ENCODE measurements around the gene FBH1.
A peak's percentile ranks its signal among the peaks of the same experiment; 100 is the strongest.
"Not testable (repeated sequence)": the region's sequence is repeated elsewhere in the genome, so short reads cannot be mapped to it uniquely, and the experiment has no call there.

FBH1 gene

GRCh38 chr10:5877041-5877440 lies 13.0 kb upstream of the FBH1 start:
- not testable (repeated sequence) for DNase-seq

- DNase-seq, result no peak
These were observed 7.1 kb upstream of the FBH1 start for GRCh38 chr10:5882961-5883360.

- DNase-seq, result no peak
These were observed 4.4 kb upstream of the FBH1 start for GRCh38 chr10:5885619-5886018.

GRCh38 chr10:5887029-5887428 lies 3.0 kb upstream of the FBH1 start:
- DNase-seq, result no peak

GRCh38 chr10:5887641-5888040 lies 2.4 kb upstream of the FBH1 start:
- no peak for DNase-seq

- no peak for DNase-seq
These were observed 1.7 kb upstream of the FBH1 start for GRCh38 chr10:5888351-5888750.

- peak; percentile 1 for DNase-seq
These were observed 1.0 kb upstream of the FBH1 start for GRCh38 chr10:5888843-5889623.

GRCh38 chr10:5890452-5890915 lies 441 bp downstream of the FBH1 start:
- no peak for DNase-seq

GRCh38 chr10:5891009-5891408 lies 966 bp downstream of the FBH1 start:
- no peak for DNase-seq

- DNase-seq, result no peak
These were observed 2.0 kb downstream of the FBH1 start for GRCh38 chr10:5892007-5892406.

- no peak for DNase-seq
These were observed 3.3 kb downstream of the FBH1 start for GRCh38 chr10:5893321-5893720.

GRCh38 chr10:5894403-5894802 lies 4.4 kb downstream of the FBH1 start:
- DNase-seq, result no peak

- no peak for DNase-seq
These were observed 4.8 kb downstream of the FBH1 start for GRCh38 chr10:5894873-5895272.

GRCh38 chr10:5895365-5895764 lies 5.3 kb downstream of the FBH1 start:
- no peak for DNase-seq

- DNase-seq, result no peak
These were observed 5.8 kb downstream of the FBH1 start for GRCh38 chr10:5895804-5896203.

- no peak for DNase-seq
These were observed 6.4 kb downstream of the FBH1 start for GRCh38 chr10:5896208-5897052.

- no peak for DNase-seq
These were observed 7.0 kb downstream of the FBH1 start for GRCh38 chr10:5897053-5897340.

- DNase-seq, result no peak
These were observed 7.5 kb downstream of the FBH1 start for GRCh38 chr10:5897504-5897903.

- no peak for DNase-seq
These were observed 8.1 kb downstream of the FBH1 start for GRCh38 chr10:5898163-5898562.

GRCh38 chr10:5900247-5900646 lies 10.2 kb downstream of the FBH1 start:
- DNase-seq, result no peak

- DNase-seq, result no peak
These were observed 12.7 kb downstream of the FBH1 start for GRCh38 chr10:5902511-5903274.

GRCh38 chr10:5903563-5903962 lies 13.5 kb downstream of the FBH1 start:
- no peak for DNase-seq

GRCh38 chr10:5904227-5904626 lies 14.2 kb downstream of the FBH1 start:
- no peak for DNase-seq

All from NCI-H2171 treated with DMSO at 0.1 percent for 48 hours (cell line).